Measurements from ENCODE around the gene TCIRG1. TPM values are rescaled to one million over a fixed set of nuclear protein-coding genes. Genes with fewer than 3 reads are reported as not detected.

The TCIRG1 gene
- total and polyA plus RNA-seq, 2 of the 13 experiments (the other 11 are each of a cell fraction or from before 2014, with no cell fraction given): 48.0 to 69.6 TPM

- TF ChIP-seq HMGXB4 (CRISPR knock-in tag; IDR thresholded peaks at IDR 0.05; ENCODE audit: borderline replicate concordance in 1 of 2, low read depth in 1 of 2): peak; percentile 38 to 72; a peak in 2 of 4 replicates
- TF ChIP-seq, protein P1, sequence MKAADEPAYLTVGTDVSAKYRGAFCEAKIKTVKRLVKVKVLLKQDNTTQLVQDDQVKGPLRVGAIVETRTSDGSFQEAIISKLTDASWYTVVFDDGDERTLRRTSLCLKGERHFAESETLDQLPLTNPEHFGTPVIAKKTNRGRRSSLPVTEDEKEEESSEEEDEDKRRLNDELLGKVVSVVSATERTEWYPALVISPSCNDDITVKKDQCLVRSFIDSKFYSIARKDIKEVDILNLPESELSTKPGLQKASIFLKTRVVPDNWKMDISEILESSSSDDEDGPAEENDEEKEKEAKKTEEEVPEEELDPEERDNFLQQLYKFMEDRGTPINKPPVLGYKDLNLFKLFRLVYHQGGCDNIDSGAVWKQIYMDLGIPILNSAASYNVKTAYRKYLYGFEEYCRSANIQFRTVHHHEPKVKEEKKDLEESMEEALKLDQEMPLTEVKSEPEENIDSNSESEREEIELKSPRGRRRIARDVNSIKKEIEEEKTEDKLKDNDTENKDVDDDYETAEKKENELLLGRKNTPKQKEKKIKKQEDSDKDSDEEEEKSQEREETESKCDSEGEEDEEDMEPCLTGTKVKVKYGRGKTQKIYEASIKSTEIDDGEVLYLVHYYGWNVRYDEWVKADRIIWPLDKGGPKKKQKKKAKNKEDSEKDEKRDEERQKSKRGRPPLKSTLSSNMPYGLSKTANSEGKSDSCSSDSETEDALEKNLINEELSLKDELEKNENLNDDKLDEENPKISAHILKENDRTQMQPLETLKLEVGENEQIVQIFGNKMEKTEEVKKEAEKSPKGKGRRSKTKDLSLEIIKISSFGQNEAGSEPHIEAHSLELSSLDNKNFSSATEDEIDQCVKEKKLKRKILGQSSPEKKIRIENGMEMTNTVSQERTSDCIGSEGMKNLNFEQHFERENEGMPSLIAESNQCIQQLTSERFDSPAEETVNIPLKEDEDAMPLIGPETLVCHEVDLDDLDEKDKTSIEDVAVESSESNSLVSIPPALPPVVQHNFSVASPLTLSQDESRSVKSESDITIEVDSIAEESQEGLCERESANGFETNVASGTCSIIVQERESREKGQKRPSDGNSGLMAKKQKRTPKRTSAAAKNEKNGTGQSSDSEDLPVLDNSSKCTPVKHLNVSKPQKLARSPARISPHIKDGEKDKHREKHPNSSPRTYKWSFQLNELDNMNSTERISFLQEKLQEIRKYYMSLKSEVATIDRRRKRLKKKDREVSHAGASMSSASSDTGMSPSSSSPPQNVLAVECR (CRISPR knock-in tag; IDR thresholded peaks at IDR 0.05; ENCODE audit: borderline replicate concordance): peak; percentile 49; the same call in 1 of the 2 replicates
- TF ChIP-seq, protein P2, sequence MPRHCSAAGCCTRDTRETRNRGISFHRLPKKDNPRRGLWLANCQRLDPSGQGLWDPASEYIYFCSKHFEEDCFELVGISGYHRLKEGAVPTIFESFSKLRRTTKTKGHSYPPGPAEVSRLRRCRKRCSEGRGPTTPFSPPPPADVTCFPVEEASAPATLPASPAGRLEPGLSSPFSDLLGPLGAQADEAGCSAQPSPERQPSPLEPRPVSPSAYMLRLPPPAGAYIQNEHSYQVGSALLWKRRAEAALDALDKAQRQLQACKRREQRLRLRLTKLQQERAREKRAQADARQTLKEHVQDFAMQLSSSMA (CRISPR knock-in tag; IDR thresholded peaks at IDR 0.05): no peak
- TF ChIP-seq ZFP41 (CRISPR knock-in tag; IDR thresholded peaks at IDR 0.05; ENCODE audit: borderline replicate concordance): no peak
- TF ChIP-seq PRDM10 (CRISPR knock-in tag; IDR thresholded peaks at IDR 0.05; ENCODE audit: low read depth): peak; percentile 62; the same call in 1 of the 2 replicates
- no peak for TF ChIP-seq SMAD1 (CRISPR knock-in tag; IDR thresholded peaks at IDR 0.05; ENCODE audit: borderline replicate concordance, low read depth)
- no peak for TF ChIP-seq NFE2L1 (CRISPR knock-in tag; IDR thresholded peaks at IDR 0.05; ENCODE audit: borderline replicate concordance)
- no peak for TF ChIP-seq ZNF576 (CRISPR knock-in tag; IDR thresholded peaks at IDR 0.05)
- TF ChIP-seq, protein P3, sequence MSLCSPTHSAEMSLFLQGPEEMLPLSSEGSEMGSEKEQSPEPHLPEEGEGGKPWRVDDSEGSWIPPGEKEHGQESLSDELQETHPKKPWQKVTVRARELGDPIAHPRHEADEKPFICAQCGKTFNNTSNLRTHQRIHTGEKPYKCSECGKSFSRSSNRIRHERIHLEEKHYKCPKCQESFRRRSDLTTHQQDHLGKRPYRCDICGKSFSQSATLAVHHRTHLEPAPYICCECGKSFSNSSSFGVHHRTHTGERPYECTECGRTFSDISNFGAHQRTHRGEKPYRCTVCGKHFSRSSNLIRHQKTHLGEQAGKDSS (CRISPR knock-in tag; IDR thresholded peaks at IDR 0.05; ENCODE audit: borderline replicate concordance, low read depth): no peak
- TF ChIP-seq FOXO4 (CRISPR knock-in tag; conservative IDR thresholded peaks at IDR 0.05): peak; percentile 88; the same call in 1 of the 2 replicates
- TF ChIP-seq ATRX (CRISPR knock-in tag; IDR thresholded peaks at IDR 0.05; ENCODE audit: borderline replicate concordance): no peak
- TF ChIP-seq MED1 (CRISPR knock-in tag; IDR thresholded peaks at IDR 0.05): no peak; the same call in 1 of the 2 replicates
Observed at GRCh38 chr11:68010090-68011041, 28.5 kb upstream of the TCIRG1 start, which contains the start of gene ALDH3B1 (continued).

Measured in HepG2 (cell line).